Suprapubic skin (tissue), 4 donors: ENCODE data around the gene RALGPS1.

Experiments
- EP300 ChIP-seq: sonication (generic); formaldehyde crosslinking; IDR thresholded peaks from one replicate; pipeline ENCODE4 v1.6.1; 2017; ENCODE audit warnings: antibody characterized with exemption
- POLR2A ChIP-seq, 2 donors: fragments of 450-650 bp; IDR thresholded peaks; one replicate each; pipeline ENCODE4 v1.6.1; 2017; ENCODE audit warnings: antibody characterized with exemption in 2 of 2, mild to moderate bottlenecking in 2 of 2, moderate library complexity in 2 of 2
- POLR2AphosphoS5 ChIP-seq, 3 donors: sonication (generic); formaldehyde crosslinking; IDR thresholded peaks; one replicate each; pipeline ENCODE4 v1.6.1; 2017; ENCODE audit warnings: antibody characterized with exemption in 3 of 3
- TF ChIP-seq, protein P1 (sequence below), 2 donors: fragments of 200-600 bp in 1 of 2; fragments of 450-650 bp in 1 of 2; sonication (generic) in 1 of 2; IDR thresholded peaks; one replicate each; pipeline ENCODE4 v1.5.1; 2016 to 2019; ENCODE audit warnings: antibody characterized with exemption in 2 of 2, mild to moderate bottlenecking in 1 of 2, moderate library complexity in 1 of 2

DNA sequence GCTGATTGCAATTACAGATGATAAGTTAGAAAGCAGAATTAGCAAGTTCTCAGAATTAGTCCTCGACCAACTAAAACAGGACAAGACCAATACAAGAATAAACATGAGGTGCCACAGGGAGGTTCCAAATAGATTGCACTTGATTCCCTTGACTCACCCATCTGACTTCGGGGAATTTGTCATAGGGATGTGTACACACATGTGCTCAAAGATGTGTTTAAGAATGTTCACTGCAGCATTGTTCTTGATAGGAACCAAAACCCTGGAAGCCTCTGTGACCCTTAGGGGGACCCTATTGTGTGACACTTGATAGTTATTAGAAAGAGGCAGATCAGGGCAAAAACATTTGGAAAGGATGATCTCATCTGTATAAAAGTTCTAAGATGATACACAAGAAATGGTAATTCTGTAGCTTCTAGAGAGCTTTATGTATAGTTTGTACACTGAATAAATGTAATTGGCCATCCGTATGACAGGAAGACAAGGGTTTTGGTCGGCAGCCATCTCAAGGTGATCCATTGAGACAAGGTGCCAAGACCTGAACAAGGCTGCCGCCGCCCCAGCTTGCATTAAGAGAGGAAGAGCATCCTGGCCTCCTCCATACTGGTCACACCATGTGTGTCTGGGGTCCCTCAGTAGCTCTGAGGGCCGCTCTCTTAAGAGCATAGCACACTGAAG is 301.8 kb downstream of the RALGPS1 start:
- TF ChIP-seq, protein P1, sequence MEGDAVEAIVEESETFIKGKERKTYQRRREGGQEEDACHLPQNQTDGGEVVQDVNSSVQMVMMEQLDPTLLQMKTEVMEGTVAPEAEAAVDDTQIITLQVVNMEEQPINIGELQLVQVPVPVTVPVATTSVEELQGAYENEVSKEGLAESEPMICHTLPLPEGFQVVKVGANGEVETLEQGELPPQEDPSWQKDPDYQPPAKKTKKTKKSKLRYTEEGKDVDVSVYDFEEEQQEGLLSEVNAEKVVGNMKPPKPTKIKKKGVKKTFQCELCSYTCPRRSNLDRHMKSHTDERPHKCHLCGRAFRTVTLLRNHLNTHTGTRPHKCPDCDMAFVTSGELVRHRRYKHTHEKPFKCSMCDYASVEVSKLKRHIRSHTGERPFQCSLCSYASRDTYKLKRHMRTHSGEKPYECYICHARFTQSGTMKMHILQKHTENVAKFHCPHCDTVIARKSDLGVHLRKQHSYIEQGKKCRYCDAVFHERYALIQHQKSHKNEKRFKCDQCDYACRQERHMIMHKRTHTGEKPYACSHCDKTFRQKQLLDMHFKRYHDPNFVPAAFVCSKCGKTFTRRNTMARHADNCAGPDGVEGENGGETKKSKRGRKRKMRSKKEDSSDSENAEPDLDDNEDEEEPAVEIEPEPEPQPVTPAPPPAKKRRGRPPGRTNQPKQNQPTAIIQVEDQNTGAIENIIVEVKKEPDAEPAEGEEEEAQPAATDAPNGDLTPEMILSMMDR (IDR thresholded peaks at IDR 0.05): no peak
- no peak for TF ChIP-seq POLR2A (IDR thresholded peaks at IDR 0.05)
- no peak for TF ChIP-seq POLR2AphosphoS5 (IDR thresholded peaks at IDR 0.05)
- TF ChIP-seq EP300: no peak
